GM12873 (cell line): Measurements from ENCODE around the gene DOCK9.

Experiments used
- TF ChIP-seq, protein P1 (sequence below): IDR thresholded peaks from 2 replicates; pipeline ENCODE4 v1.5.1; 2012; ENCODE audit warnings: low read depth, mild to moderate bottlenecking, moderate library complexity, low read length, control low read depth; ENCODE audit not compliant: insufficient read depth; ENCODE audit errors: missing control alignments

DOCK9 gene

DNA sequence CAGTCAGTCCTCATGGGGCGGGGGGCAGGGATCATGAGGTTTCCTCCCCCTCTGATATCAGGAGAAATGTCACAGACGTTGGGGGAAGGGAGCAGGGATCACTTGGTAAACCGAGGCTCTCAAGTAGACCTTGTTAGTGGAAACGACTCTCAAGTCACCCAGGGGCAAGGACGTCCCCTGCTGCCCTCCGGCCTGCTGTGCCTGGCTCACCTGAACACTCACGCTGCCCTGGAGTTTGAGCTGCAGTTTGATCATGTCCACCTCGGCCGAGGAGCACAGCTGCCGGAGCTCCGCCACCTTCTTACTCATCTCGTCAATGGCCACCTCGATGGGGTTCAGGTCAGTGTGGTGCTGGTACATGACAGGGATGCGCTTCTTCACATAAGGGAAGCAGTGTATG lies 177.8 kb downstream of the DOCK9 start:
- TF ChIP-seq, protein P1, sequence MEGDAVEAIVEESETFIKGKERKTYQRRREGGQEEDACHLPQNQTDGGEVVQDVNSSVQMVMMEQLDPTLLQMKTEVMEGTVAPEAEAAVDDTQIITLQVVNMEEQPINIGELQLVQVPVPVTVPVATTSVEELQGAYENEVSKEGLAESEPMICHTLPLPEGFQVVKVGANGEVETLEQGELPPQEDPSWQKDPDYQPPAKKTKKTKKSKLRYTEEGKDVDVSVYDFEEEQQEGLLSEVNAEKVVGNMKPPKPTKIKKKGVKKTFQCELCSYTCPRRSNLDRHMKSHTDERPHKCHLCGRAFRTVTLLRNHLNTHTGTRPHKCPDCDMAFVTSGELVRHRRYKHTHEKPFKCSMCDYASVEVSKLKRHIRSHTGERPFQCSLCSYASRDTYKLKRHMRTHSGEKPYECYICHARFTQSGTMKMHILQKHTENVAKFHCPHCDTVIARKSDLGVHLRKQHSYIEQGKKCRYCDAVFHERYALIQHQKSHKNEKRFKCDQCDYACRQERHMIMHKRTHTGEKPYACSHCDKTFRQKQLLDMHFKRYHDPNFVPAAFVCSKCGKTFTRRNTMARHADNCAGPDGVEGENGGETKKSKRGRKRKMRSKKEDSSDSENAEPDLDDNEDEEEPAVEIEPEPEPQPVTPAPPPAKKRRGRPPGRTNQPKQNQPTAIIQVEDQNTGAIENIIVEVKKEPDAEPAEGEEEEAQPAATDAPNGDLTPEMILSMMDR, result no peak

DNA sequence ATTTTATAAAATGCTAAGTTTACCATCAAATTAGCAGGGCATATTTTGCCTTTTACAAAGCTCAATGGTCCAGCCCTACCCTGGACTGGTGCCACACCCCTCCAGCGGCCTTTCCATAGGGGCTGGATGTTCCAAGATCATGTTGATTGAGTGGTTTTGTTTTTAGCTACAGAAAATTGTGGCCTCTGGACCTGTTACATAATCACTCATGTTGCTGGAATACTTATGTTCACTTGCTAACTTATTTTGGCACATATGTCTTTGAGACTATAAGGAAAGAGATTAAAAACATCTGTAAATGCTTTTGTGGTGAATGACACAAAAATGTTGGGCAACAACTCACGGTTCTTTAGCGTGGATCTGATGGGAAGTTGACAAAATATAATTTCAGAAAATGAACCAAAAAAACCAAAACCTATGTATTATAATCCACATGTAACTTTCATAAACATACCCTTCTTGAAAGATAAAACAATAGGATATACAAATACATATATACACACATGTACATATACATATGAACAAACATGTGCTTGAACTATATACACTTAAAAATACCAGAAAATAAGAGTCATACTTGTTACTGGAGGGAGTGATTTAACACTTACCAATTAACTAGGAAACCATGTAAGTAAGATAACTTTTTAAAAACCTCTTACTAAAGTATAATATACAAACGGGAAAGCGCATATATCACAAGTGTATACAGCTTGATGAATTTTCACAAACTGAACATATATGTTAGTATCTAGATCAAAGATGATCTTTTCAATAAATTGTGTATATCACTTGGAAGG lies 178.8 kb downstream of the DOCK9 start:
- TF ChIP-seq, protein P1, result no peak

DNA sequence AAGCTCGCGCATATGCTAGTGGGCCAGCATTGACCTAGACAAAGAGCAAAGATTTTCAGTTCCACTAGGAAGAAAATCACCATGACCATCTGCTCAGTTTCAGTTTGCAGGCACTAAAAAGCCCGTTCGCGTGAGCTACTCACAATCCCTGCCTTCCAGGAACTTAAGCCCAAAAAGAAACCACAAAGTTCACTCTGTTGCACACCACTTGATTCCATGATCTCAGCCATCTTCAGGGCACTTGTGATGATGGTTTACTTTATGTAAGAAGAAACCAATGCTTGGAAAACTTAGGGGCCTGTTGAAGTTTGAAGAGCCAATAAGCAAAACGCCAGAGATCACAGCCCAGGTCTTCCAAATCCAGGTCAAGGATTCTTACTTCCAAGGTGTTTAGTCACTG lies 180.4 kb downstream of the DOCK9 start:
- TF ChIP-seq, protein P1, result no peak

DNA sequence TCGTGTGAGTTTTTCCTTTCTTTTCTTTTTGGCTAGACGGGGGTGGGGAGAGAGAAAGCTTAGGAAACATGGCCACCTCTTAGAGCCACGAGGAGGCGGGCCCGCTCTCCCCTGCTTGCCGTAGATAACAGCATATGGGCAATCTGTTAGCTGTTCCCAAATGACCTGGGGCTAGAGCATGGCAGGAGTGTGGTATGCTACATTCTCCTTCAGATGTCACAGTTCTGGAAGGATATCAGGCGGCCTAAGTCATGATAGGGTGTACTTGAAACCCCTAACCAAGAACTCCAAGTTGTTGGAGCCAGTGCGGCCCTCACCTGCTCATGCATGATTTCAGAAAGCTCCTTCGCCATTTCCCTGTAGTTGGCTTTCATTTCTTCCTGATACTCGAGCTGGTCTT lies 181.1 kb downstream of the DOCK9 start:
- TF ChIP-seq, protein P1, result no peak

DNA sequence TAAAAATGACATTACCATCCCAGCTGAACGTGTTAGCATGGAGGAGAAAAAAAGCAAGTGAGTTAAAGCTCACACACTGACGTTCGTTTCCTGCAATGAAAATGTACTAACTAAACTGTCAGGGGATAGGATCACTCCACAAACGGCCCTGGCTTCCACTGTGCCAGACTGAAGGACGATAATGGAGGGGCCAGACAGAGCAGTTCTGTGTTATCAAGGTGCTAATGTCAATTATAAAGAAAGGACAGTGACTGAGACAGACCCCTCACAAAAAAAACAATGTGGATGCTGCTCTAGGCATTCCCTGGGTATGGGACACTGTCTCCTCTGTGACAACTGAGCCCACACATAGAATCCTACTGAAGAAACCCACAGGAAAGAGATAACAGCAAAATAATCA lies 181.7 kb downstream of the DOCK9 start:
- TF ChIP-seq, protein P1, result no peak

DNA sequence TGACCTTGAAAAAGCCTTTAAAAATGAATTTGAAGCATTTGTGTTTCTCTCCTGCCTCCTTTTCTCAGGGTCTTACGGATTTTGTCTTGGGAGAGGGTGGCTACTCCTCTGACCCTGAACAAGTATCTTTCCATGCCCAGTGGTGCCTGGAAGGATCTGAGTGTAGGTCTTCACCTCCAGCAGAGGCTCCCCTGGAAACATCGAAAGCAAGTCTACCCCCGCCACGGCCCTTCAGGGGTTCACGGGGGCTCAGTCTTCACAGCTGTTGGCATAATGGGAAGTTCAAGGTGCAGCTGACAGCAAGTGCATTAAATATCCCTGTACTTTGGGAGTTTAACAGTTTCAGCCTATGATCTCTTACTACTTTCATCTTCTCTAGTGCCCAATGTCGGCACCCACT lies 182.6 kb downstream of the DOCK9 start:
- TF ChIP-seq, protein P1, result no peak

DNA sequence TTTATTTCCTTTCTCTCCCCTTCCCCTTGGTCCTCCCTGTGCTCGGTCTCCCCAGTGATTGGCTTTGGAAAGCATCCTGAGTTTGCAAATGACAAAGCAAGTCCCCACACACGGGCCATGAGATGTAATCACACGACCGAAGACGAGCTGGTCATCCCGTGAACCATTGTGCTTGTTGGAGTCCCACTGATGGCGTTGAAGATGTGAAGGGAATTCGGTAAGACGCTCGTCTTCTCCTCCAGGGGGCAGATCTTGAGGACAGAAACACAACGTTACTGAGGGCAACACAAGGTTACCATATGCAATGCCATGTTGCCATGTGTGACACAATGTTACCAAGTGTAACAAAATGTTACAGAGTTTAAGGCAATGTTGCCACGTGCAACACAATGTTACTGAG lies 183.4 kb downstream of the DOCK9 start:
- TF ChIP-seq, protein P1, result peak; percentile 12
